Stimulated activated CD4-positive, alpha-beta T cell treated with anti-CD3 and anti-CD28 coated beads, TNF-alpha, amount 100 ng/mL, for 24 hours (primary cell): ENCODE measurements around the gene AK3.
"Not testable (repeated sequence)": the region's sequence is repeated elsewhere in the genome, so short reads cannot be mapped to it uniquely, and the experiment has no call there.

Source experiments
- DNase-seq, 3 experiments: peaks; one replicate each; pipeline ENCODE4 v3.0.0-alpha.2; 2020; ENCODE audit warnings: low read depth in 3 of 3

Gene AK3

DNA sequence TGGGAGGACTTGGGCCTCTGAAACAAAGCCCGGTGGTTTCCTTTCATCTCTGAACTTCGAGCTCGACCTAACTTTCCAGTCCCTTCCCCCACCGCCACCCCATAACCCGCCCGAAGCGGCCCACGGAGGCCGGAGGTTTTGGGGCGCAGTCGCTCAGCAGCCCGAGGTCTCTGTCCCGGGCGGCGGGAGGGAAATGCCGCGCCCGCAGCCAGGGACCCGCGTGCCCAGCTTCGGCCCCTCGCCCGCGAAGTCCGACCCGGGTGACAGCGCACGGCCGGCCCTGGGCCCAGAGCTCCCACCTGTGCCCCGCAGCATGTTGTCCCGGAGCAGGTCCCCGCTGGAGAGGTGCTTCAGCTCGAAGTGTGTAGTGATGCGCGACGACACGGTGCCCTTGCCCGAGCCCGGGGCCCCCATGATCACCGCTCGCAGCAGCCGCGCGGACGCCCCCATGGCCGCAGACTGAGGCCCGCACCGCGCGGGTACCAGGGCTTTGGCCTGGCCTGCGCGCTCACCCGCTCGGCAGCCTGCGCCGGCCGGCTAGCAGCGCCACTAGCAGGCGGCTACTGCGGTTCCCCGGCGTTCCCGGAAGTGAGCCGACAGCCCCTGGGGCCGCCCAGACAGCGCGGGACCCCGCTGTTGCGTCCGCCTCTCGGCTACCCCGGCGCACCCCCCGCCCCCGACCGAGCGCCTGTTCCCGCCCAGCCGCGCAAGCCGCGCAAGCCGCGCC lies at the start of gene AK3:
AK3 (minus strand) TSS at position 565 of the 727 bp plus-strand sequence; CDS start at position 450, 115 bp downstream.
- peak; percentile 54 to 85 (median 70) for DNase-seq

GRCh38 chr9:4788703-4789102 lies 47.7 kb upstream of the AK3 start:
- DNase-seq, result no peak

DNA sequence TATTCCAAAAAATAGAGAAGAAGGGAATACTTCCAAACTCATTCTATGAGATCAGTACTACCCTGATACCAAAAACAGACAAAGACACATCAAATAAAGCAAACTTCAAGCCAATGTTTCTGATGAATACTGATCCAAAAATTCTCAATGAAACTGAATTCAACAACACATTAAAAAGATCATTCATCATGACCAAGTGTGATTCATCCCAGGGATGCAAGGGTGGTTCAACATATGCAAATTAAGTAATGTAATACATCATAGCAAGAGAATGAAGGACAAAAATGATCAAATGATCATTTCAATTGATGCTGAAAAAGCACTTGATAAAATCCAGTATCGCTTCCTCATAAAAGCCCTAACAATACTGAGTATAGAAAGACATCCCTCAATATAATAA lies 46.9 kb upstream of the AK3 start:
- no peak for DNase-seq

GRCh38 chr9:4786599-4786998 lies 45.6 kb upstream of the AK3 start:
- no peak for DNase-seq

- no peak for DNase-seq
These were observed 43.4 kb upstream of the AK3 start for GRCh38 chr9:4784403-4784802.

- not testable (repeated sequence) for DNase-seq
These were observed 42.2 kb upstream of the AK3 start for GRCh38 chr9:4783191-4783590.

GRCh38 chr9:4781408-4781807 lies 40.4 kb upstream of the AK3 start:
- no peak for DNase-seq

GRCh38 chr9:4780651-4781050 lies 39.6 kb upstream of the AK3 start:
- no peak for DNase-seq

DNA sequence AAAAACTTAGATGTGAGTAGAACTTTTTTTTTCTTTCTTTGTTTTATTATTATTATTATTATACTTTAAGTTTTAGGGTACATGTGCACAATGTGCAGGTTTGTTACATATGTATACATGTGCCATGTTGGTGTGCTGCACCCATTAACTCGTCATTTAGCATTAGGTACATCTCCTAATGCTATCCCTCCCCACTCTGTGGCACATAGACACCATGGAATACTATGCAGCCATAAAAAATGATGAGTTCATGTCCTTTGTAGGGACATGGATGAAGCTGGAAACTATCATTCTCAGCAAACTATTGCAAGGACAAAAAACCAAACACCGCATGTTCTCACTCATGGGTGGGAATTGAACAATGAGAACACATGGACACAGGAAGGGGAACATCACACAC lies 34.0 kb upstream of the AK3 start:
- not testable (repeated sequence) for DNase-seq

- no peak for DNase-seq
These were observed 33.2 kb upstream of the AK3 start for GRCh38 chr9:4774209-4774608.

DNA sequence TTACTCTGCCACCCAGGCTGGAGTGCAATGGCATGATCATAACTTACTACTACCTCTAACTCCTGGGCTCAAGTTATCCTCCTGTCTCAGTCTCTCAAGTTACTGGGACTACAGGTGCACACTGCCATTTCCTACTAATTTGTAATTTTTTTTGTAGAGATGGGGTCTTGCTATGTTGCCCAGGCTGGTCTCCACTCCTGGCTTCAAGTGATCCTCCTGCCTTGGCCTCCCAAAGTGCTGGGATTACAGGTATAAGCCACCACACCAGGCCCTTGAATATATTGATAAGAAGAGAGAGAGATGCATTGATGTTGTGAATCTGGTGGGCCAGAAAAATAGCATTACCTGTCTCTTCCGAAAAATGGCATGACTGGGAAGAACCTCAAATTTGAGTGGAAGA lies 30.8 kb upstream of the AK3 start:
- DNase-seq, result no peak

DNA sequence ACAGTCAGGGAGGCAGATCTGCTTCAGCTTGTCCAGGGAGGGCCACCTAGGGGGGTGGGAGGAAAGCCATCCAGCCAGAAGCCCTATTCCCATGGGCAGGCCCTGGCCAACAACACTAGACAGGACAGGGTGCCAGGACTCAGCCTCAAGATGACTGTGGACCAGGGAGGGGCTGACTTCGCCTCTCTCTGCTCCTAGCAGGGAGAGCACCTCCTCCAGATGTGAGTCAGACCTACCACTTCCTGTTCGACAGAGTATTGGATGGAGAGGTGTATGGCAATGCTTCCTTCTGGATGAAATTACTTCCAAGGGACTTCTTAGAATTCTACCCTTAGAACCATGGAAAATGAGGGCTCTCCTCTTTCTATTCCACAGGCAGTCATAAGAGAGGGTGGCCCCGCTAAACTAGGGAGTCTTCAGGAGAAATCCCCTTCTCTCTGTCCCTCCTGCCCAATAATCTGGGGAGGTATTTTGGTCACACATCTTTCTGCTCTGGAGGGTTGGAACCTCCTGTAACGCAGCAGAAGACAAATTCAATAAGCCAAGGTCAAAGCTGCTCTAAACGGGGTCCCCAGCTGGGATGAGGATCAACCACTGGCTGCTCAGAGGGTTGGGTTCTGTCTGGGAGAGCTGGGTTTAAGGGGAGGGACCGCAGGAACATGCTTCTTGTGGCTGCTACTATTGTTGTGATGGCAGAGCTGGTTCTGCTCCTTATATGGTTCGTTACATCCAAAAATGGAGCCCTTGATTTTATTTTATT lies 28.5 kb upstream of the AK3 start:
- DNase-seq, result no peak

GRCh38 chr9:4768681-4769080 lies 27.7 kb upstream of the AK3 start:
- DNase-seq, result no peak

- DNase-seq, result no peak
These were observed 23.0 kb upstream of the AK3 start for GRCh38 chr9:4764033-4764432.

DNA sequence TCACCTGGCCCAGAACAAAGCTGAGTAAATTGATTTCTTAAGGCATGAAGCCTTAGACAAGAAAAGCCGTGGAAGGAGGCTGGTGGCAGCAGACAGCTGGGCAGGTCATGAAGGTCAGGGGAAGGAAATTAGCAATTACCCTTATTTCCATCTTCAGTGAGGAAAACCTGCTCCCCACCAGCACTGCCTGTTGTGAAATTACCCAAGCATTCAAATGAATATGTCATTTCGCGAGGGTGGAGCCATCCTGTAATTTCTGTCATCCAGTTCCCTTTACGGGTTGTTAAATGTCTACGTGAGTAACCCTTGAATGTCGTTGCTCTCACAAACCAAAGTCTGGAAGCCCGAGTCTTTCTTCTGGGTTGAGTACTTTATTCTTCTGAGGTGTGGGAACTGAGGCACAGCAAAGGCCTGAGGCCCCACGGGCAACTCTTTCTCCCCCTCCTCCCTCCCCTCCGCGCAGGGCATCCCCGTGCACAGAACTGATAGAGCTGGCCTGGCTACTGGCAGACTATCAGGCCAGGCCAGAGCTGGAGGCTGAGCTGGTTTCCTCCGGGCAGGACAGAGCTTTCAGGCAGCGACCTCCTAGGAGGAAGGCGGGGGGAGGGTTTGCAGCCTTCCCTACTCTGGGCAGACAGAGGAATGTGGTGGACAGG lies 22.0 kb upstream of the AK3 start:
- DNase-seq, result no peak

- DNase-seq, result peak; percentile 54 to 81 (median 70)
These were observed 21.3 kb upstream of the AK3 start for GRCh38 chr9:4762108-4762885.

GRCh38 chr9:4760122-4760521 lies 19.1 kb upstream of the AK3 start:
- no peak for DNase-seq

DNA sequence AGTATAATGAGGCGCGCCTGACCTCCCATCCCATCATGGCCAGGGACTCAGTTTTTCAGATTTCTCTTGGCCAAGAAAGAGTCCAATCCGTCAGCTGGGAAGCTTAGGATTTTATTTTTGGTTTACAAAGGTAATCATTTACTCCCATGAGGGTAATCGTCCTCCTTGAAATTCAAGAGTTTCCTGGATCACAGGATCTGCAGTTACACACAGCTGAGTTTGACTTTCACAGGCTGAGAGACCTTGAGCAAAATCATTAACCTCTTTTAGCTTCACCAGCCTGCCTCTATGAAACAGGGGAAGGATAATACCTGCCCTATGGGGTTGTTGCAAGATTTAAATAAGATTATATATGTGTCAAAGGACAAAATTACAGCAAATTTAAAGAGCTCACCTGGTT lies 15.4 kb upstream of the AK3 start:
- no peak for DNase-seq

DNA sequence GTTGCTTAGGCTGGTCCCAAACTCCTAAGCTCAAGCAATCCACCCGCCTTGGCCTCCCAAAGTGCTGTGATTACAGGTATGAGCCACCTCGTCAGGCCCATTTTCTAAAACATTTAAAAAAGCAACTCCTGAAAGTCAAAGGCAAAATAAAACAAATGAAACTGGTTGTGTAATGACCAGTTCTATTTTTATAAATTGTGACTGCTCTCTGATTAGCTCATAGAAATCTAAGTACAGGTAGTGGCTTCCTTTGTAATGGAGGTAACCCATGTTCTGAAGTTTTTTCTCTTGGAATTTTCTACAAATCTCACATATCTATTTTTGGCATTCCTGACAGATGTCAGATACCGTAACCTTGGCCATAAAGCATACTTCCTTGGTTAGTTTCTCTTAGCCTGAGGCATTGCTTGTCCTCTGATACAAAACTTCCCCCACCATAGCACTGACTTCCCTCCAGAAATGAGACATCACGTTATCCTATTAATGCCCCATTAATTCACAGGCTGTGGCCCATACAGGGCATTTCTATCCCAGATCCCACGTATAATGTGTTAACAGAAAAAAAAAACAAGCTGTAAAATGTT lies 14.1 kb upstream of the AK3 start:
- DNase-seq, result no peak

- DNase-seq, result not testable (repeated sequence)
These were observed 13.5 kb upstream of the AK3 start for GRCh38 chr9:4754530-4754929.

- no peak for DNase-seq
These were observed 9.1 kb upstream of the AK3 start for GRCh38 chr9:4750023-4750673.
